DND-41 (cell line): Measurements from ENCODE around the gene PCDH9.

Source experiments
- EZH2 ChIP-seq: IDR thresholded peaks from 3 replicates; pipeline ENCODE4 v1.6.1; 2012; ENCODE audit warnings: borderline replicate concordance, low read depth, mild to moderate bottlenecking, moderate library complexity, low read length, inconsistent platforms; ENCODE audit not compliant: severe bottlenecking
- TF ChIP-seq, protein P1 (sequence below): IDR thresholded peaks from 2 replicates; pipeline ENCODE4 v1.5.1; 2012; ENCODE audit warnings: borderline replicate concordance, low read length, moderate library complexity, mild to moderate bottlenecking; ENCODE audit not compliant: poor library complexity, severe bottlenecking; ENCODE audit errors: extremely low read depth

DNA sequence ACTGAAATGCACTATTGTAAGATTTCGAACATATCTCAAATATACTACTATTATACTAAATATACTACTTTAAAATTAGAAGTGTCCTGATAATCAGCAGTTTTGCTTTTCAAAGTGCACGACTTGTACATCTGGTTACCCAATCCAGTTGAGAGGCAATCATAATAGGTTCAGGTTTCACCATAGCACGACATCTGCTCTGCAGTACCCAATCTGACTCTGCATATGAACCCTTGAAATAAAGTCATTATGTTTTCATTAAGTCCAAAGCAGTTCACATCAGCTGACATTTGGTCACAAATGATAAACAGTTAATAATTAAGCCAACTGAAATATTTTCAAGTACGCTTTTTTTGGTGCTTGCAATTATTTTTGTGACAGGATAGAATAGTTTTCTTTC is 90.6 kb downstream of the PCDH9 start:
- TF ChIP-seq, protein P1, sequence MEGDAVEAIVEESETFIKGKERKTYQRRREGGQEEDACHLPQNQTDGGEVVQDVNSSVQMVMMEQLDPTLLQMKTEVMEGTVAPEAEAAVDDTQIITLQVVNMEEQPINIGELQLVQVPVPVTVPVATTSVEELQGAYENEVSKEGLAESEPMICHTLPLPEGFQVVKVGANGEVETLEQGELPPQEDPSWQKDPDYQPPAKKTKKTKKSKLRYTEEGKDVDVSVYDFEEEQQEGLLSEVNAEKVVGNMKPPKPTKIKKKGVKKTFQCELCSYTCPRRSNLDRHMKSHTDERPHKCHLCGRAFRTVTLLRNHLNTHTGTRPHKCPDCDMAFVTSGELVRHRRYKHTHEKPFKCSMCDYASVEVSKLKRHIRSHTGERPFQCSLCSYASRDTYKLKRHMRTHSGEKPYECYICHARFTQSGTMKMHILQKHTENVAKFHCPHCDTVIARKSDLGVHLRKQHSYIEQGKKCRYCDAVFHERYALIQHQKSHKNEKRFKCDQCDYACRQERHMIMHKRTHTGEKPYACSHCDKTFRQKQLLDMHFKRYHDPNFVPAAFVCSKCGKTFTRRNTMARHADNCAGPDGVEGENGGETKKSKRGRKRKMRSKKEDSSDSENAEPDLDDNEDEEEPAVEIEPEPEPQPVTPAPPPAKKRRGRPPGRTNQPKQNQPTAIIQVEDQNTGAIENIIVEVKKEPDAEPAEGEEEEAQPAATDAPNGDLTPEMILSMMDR: no peak
- TF ChIP-seq EZH2: no peak
